Fibroblast of lung (primary cell): ENCODE results near the gene RANBP10. TPM values are rescaled to one million over a fixed set of nuclear protein-coding genes. Genes with fewer than 3 reads are reported as not detected.

Experiments
- DNase-seq, 2 donors: peaks; one replicate each; pipeline versions ENCODE4 v3.0.0 to v3.0.0-alpha.2; 2010; ENCODE audit warnings: low read depth in 2 of 2
- H2AFZ ChIP-seq: 2 replicates; pipeline ENCODE4 v1.5.1; 2012; ENCODE audit warnings: low read length, control low read depth, inconsistent platforms
- H3K27ac ChIP-seq: 2 replicates; pipeline ENCODE4 v1.5.1; 2011; ENCODE audit warnings: low read length, control low read depth; ENCODE audit not compliant: insufficient read depth
- H3K27me3 ChIP-seq: 2 replicates; pipeline ENCODE4 v1.5.1; 2011; ENCODE audit warnings: mild to moderate bottlenecking, low read length; ENCODE audit not compliant: control insufficient read depth, insufficient read depth
- H3K36me3 ChIP-seq: 2 replicates; pipeline ENCODE4 v1.5.1; 2011; ENCODE audit warnings: low read length; ENCODE audit not compliant: control insufficient read depth, insufficient read depth
- H3K4me1 ChIP-seq: 2 replicates; pipeline ENCODE4 v1.5.1; 2011; ENCODE audit warnings: low read length; ENCODE audit not compliant: control insufficient read depth, insufficient read depth; ENCODE audit errors: extremely low read depth
- H3K4me2 ChIP-seq: 2 replicates; pipeline ENCODE4 v1.5.1; 2011; ENCODE audit warnings: low read length, control low read depth; ENCODE audit not compliant: insufficient read depth; ENCODE audit errors: extremely low read depth
- H3K4me3 ChIP-seq, 4 experiments: fragments of 200-600 bp in 1 of 4; sonication (generic) in 1 of 4; replicated peaks in 1 of 4; 2 replicates each; pipeline ENCODE4 v1.5.1; 2011 to 2016; ENCODE audit warnings: low read length in 4 of 4, low read depth in 3 of 4, mild to moderate bottlenecking in 3 of 4, control low read depth in 2 of 4, inconsistent platforms in 1 of 4, mixed read lengths in 1 of 4; ENCODE audit not compliant: insufficient read depth in 1 of 4; ENCODE audit errors: control extremely low read depth in 1 of 4
- H3K79me2 ChIP-seq: 2 replicates; pipeline ENCODE4 v1.5.1; 2012; ENCODE audit warnings: mild to moderate bottlenecking, low read length, inconsistent platforms; ENCODE audit not compliant: control insufficient read depth, insufficient read depth
- H3K9ac ChIP-seq: 2 replicates; pipeline ENCODE4 v1.5.1; 2011; ENCODE audit warnings: mild to moderate bottlenecking, low read length, control low read depth; ENCODE audit not compliant: insufficient read depth
- H3K9me3 ChIP-seq: 2 replicates; pipeline ENCODE4 v1.5.1; 2012; ENCODE audit warnings: low read depth, low read length; ENCODE audit not compliant: control insufficient read depth, insufficient read depth
- H4K20me1 ChIP-seq: 2 replicates; pipeline ENCODE4 v1.5.1; 2011; ENCODE audit warnings: low read length; ENCODE audit not compliant: control insufficient read depth, insufficient read depth; ENCODE audit errors: extremely low read depth
- CTCF ChIP-seq, 2 donors: IDR thresholded peaks in 1 of 2; conservative IDR thresholded peaks in 1 of 2; 1 replicate in 1 of 2; 2 replicates in 1 of 2; pipeline ENCODE4 v1.5.1; 2011 to 2012; ENCODE audit warnings: low read length in 2 of 2, control low read depth in 1 of 2, inconsistent platforms in 1 of 2, low read depth in 1 of 2, mild to moderate bottlenecking in 1 of 2
- EZH2 ChIP-seq: IDR thresholded peaks from 2 replicates; pipeline ENCODE4 v1.5.1; 2012; ENCODE audit warnings: low read length, control low read depth, mild to moderate bottlenecking; ENCODE audit errors: missing control alignments
- polyA plus RNA-seq, 2 donors: library from polyadenylated mRNA; depleted of rRNA in 1 of 2; stranded (reverse) in 1 of 2; unstranded in 1 of 2; fragments of >200 nt; gene quantifications; 2 replicates each; pipeline ENCODE4 v1.2.1, GENCODE V29; 2011 to 2012; ENCODE audit warnings: missing spikeins in 1 of 2
- total RNA-seq: library from RNA; depleted of rRNA; stranded (reverse); fragments of >200 nt; gene quantifications from 2 replicates; pipeline ENCODE4 v1.2.1, GENCODE V29; 2014

RANBP10 gene
- total and polyA plus RNA-seq, 2 donors (not counting 1 experiment from before 2014, with no cell fraction given), result 4.6 to 7.1 TPM

GRCh38 chr16:67811899-67812298, 5.5 kb upstream of the RANBP10 start:
- H3K27me3 ChIP-seq, result no peaks in the 10 kb centered on the region
- H3K9ac ChIP-seq, result no peak overlapping the region
- DNase-seq, result no peak
- H2AFZ ChIP-seq, result no peak overlapping the region
- H3K9me3 ChIP-seq, result no peaks in the 10 kb centered on the region
- no peaks in the 10 kb centered on the region for H3K4me1 ChIP-seq
- no peak overlapping the region for H3K4me3 ChIP-seq
- H4K20me1 ChIP-seq, result no peaks in the 10 kb centered on the region
- H3K4me2 ChIP-seq, result no peak overlapping the region
- no peaks in the 10 kb centered on the region for H3K36me3 ChIP-seq
- H3K27ac ChIP-seq, result no peak overlapping the region
- H3K79me2 ChIP-seq, result no peaks in the 10 kb centered on the region
- no peak for TF ChIP-seq CTCF (conservative IDR thresholded peaks at IDR 0.05 in 1 of 2, IDR thresholded peaks at IDR 0.05 in 1 of 2; ENCODE audit: low read depth in 1 of 2, low read length in 2 of 2)
- TF ChIP-seq EZH2, result no peak

GRCh38 chr16:67807148-67807682, 855 bp upstream of the RANBP10 start:
- Histone ChIP-seq H4K20me1 (no peaks in the 10 kb centered on the region), H3K4me2 (peak overlapping the region; percentile 93), H3K9ac (peak overlapping the region; percentile 58), H3K79me2 (peaks cover 20% of the 10 kb centered on the region), H3K4me1 (peaks cover 6% of the 10 kb centered on the region), H2AFZ (peak overlapping the region; percentile 99), H3K4me3 (peak overlapping the region; percentile 63 to 99 (median 76)), H3K9me3 (no peaks in the 10 kb centered on the region), H3K36me3 (peaks cover 2% of the 10 kb centered on the region), H3K27me3 (no peaks in the 10 kb centered on the region), H3K27ac (peak overlapping the region; percentile 44)
- TF ChIP-seq EZH2 (no peak), CTCF (conservative IDR thresholded peaks at IDR 0.05 in 1 of 2, IDR thresholded peaks at IDR 0.05 in 1 of 2; ENCODE audit: low read depth in 1 of 2, low read length in 2 of 2) (peak in 1 of 2 donors; percentile 10)
- DNase-seq, result no peak

- Histone ChIP-seq H3K79me2 (peaks cover 20% of the 10 kb centered on the region), H3K27ac (peak overlapping the region; percentile 74), H3K4me2 (peak overlapping the region; percentile 94), H3K4me3 (peak overlapping the region; percentile 91 to 99 (median 92)), H3K9ac (peak overlapping the region; percentile 76), H3K27me3 (no peaks in the 10 kb centered on the region), H3K4me1 (peaks cover 6% of the 10 kb centered on the region), H3K9me3 (no peaks in the 10 kb centered on the region), H4K20me1 (no peaks in the 10 kb centered on the region), H2AFZ (peak overlapping the region; percentile 80), H3K36me3 (peaks cover 2% of the 10 kb centered on the region)
- TF ChIP-seq EZH2, result no peak
- no peak for TF ChIP-seq CTCF (conservative IDR thresholded peaks at IDR 0.05 in 1 of 2, IDR thresholded peaks at IDR 0.05 in 1 of 2; ENCODE audit: low read depth in 1 of 2, low read length in 2 of 2)
- no peak for DNase-seq
These were observed 487 bp downstream of the RANBP10 start for GRCh38 chr16:67805718-67806427.
